GM12878 (cell line): ENCODE data around the gene OLA1. TPM values are rescaled to one million over a fixed set of nuclear protein-coding genes. Genes with fewer than 3 reads are reported as not detected.

ENCODE experiments used
- ATAC-seq: fragments of 200-7000 bp; cut with Tn5 transposase; 3 replicates; pipeline ENCODE4 v1.9.1; 2020; ENCODE audit warnings: mild to moderate bottlenecking, moderate library complexity
- BruUV-seq: library from RNA; stranded (reverse); fragments of 400-500 nt; replicated peaks from 2 replicates; lab custom pipeline; 2021; lab: Mats Ljungman, UMichigan
- CTCF ChIA-PET: fragments of 300-600 bp; sonication (Branson Sonifier 250); formaldehyde crosslinking; extraction: SDS; loops from one replicate; lab custom pipeline; 2021; ENCODE audit warnings: inconsistent platforms; lab: Yijun Ruan, JAX
- POLR2A ChIA-PET: fragments of 350-600 bp; formaldehyde crosslinking; extraction: SDS; loops from one replicate; lab custom pipeline; 2021; ENCODE audit warnings: inconsistent platforms; lab: Charles Lee
- RAD21 ChIA-PET: fragments of 300-600 bp; sonication (Branson Sonifier 250); formaldehyde crosslinking; loops from one replicate; lab custom pipeline; 2023; ENCODE audit warnings: antibody characterized with exemption; ENCODE audit not compliant: unreplicated experiment; lab: Charles Lee
- SMC1A ChIA-PET: fragments of 300-600 bp; sonication (Branson Sonifier 250); formaldehyde crosslinking; loops from one replicate; lab custom pipeline; 2023; ENCODE audit not compliant: unreplicated experiment, uncharacterized antibody; lab: Charles Lee
- DNase-seq: peaks from one replicate; pipeline ENCODE4 v3.0.0-alpha.2; 2011; ENCODE audit warnings: low read depth, low spot score
- FAIRE-seq: peaks from 3 replicates; lab custom pipeline; 2011; peaks lifted over from hg19 to GRCh38; lab: Jason Lieb, UNC
- H2AFZ ChIP-seq: 2 replicates; pipeline ENCODE4 v1.6.0; 2011; ENCODE audit warnings: low read depth, low read length, control low read depth; ENCODE audit not compliant: control insufficient read depth
- H3K27ac ChIP-seq: 2 replicates; pipeline ENCODE4 v1.5.1; 2011; ENCODE audit warnings: control low read depth; ENCODE audit not compliant: control insufficient read depth, insufficient read depth
- H3K27me3 ChIP-seq, 2 experiments: replicated peaks in 1 of 2; 2 replicates each; pipeline versions ENCODE4 v1.6.0 to v1.6.1; 2011; ENCODE audit warnings: low read length in 1 of 2; ENCODE audit not compliant: control insufficient read depth in 2 of 2, insufficient read depth in 2 of 2
- H3K36me3 ChIP-seq, 2 experiments: 2 replicates each; pipeline ENCODE4 v1.5.1; 2011; ENCODE audit warnings: low read length in 1 of 2; ENCODE audit not compliant: control insufficient read depth in 2 of 2, insufficient read depth in 2 of 2
- H3K4me1 ChIP-seq: 2 replicates; pipeline ENCODE4 v1.6.1; 2011; ENCODE audit warnings: mild to moderate bottlenecking, low read length, moderate library complexity, mixed read lengths; ENCODE audit not compliant: control insufficient read depth, insufficient read depth
- H3K4me2 ChIP-seq: 2 replicates; pipeline ENCODE4 v1.6.0; 2011; ENCODE audit warnings: control low read depth; ENCODE audit not compliant: control insufficient read depth, insufficient read depth
- H3K4me3 ChIP-seq: fragments of 200-600 bp; sonication (generic); 2 replicates; pipeline ENCODE4 v1.5.1; 2016
- H3K79me2 ChIP-seq: 2 replicates; pipeline ENCODE4 v1.6.0; 2011; ENCODE audit warnings: low read length; ENCODE audit not compliant: control insufficient read depth, insufficient read depth
- H3K9ac ChIP-seq: 2 replicates; pipeline ENCODE4 v1.8.0; 2011; ENCODE audit warnings: low read length, control low read depth, mixed read lengths; ENCODE audit not compliant: control insufficient read depth, insufficient read depth
- H3K9me3 ChIP-seq: replicated peaks from 3 replicates; pipeline ENCODE4 v1.5.1; 2011; ENCODE audit warnings: mild to moderate bottlenecking, low read length; ENCODE audit not compliant: control insufficient read depth, insufficient read depth
- H4K20me1 ChIP-seq: 2 replicates; pipeline ENCODE4 v1.6.0; 2011; ENCODE audit not compliant: control insufficient read depth, insufficient read depth
- BACH1 ChIP-seq: fragments of 450-650 bp; IDR thresholded peaks from 2 replicates; pipeline ENCODE4 v1.6.1; 2017; ENCODE audit warnings: mild to moderate bottlenecking, borderline replicate concordance
- BMI1 ChIP-seq: fragments of 450-650 bp; IDR thresholded peaks from 2 replicates; pipeline ENCODE4 v1.6.1; 2016; ENCODE audit warnings: mild to moderate bottlenecking, moderate library complexity, borderline replicate concordance
- BRCA1 ChIP-seq: IDR thresholded peaks from 2 replicates; pipeline ENCODE4 v1.6.1; 2011; ENCODE audit warnings: low read depth, low read length, improper control_type of control experiment
- CHD1 ChIP-seq: IDR thresholded peaks from 2 replicates; pipeline ENCODE4 v1.6.1; 2012; ENCODE audit warnings: low read depth, low read length, improper control_type of control experiment
- HDGF ChIP-seq: fragments of 450-650 bp; IDR thresholded peaks from 2 replicates; pipeline ENCODE4 v1.6.1; 2016; ENCODE audit warnings: antibody characterized with exemption
- IRF4 ChIP-seq: IDR thresholded peaks from 2 replicates; pipeline ENCODE4 v1.6.1; 2011; ENCODE audit warnings: low read depth, low read length
- JUNB ChIP-seq: IDR thresholded peaks from 2 replicates; pipeline ENCODE4 v1.6.1; 2016; ENCODE audit warnings: antibody characterized with exemption, mild to moderate bottlenecking
- JUND ChIP-seq: IDR thresholded peaks from 2 replicates; pipeline ENCODE4 v1.6.1; 2012; ENCODE audit warnings: low read depth, mild to moderate bottlenecking, low read length, improper control_type of control experiment, moderate library complexity
- NFXL1 ChIP-seq: fragments of 450-650 bp; IDR thresholded peaks from 2 replicates; pipeline ENCODE4 v1.6.1; 2017; ENCODE audit warnings: antibody characterized with exemption, mild to moderate bottlenecking, borderline replicate concordance
- NR2C1 ChIP-seq: fragments of 450-650 bp; IDR thresholded peaks from 2 replicates; pipeline ENCODE4 v1.6.1; 2017; ENCODE audit warnings: antibody characterized with exemption, mild to moderate bottlenecking, moderate library complexity
- POLR2AphosphoS5 ChIP-seq: IDR thresholded peaks from 2 replicates; pipeline ENCODE4 v1.6.1; 2011; ENCODE audit warnings: mild to moderate bottlenecking, low read length, inconsistent platforms
- RAD51 ChIP-seq: fragments of 450-650 bp; IDR thresholded peaks from 2 replicates; pipeline ENCODE4 v1.6.1; 2016; ENCODE audit warnings: moderate library complexity, mild to moderate bottlenecking, inconsistent platforms
- SRF ChIP-seq, 2 experiments: IDR thresholded peaks; 2 replicates each; pipeline ENCODE4 v1.6.1; 2011; ENCODE audit warnings: low read depth in 2 of 2, low read length in 2 of 2, mild to moderate bottlenecking in 1 of 2, moderate library complexity in 1 of 2
- STAT1 ChIP-seq: fragments of 450-650 bp; conservative IDR thresholded peaks from 2 replicates; pipeline ENCODE4 v1.6.1; 2014; ENCODE audit warnings: antibody characterized with exemption, mild to moderate bottlenecking
- STAT3 ChIP-seq: IDR thresholded peaks from 2 replicates; pipeline ENCODE4 v1.6.1; 2011; ENCODE audit warnings: low read depth, low read length, improper control_type of control experiment
- WGBS: methylation state at CpG from one replicate; pipeline ENCODE4 v1.1.6; 2016; ENCODE audit warnings: low lambda C conversion rate; ENCODE audit not compliant: insufficient replicate concordance, insufficient coverage; ENCODE audit errors: missing lambda C conversion rate; 5-methylcytosine and 5-hydroxymethylcytosine counted together
- in situ Hi-C: fragments of 300-500 bp; cut with MboI; formaldehyde crosslinking; loops from 9 replicates; pipeline ENCODE4 v1.14.3; 2018; ENCODE audit warnings: mixed read lengths
- intact Hi-C: fragments of 100-400 bp; cut with micrococcal nuclease; formaldehyde crosslinking; loops from one replicate; pipeline ENCODE4 v1.14.2; 2022; ENCODE audit not compliant: unreplicated experiment
- polyA plus RNA-seq, 11 experiments: library from polyadenylated mRNA; depleted of rRNA in 4 of 11; unstranded in 6 of 11; stranded (reverse) in 5 of 11; fragments of >200 nt; fragmentation: Nextera tagmentation in 4 of 11; fragmentation: Illumina TruSeq in 1 of 11; extraction: Ambion mirVana in 4 of 11; extraction: Trizol in 1 of 11; gene quantifications; 1 replicate in 1 of 11; 2 replicates in 10 of 11; pipeline versions ENCODE4 v1.2.1 to v1.2.3, GENCODE V29; 2011 to 2016; ENCODE audit warnings: inconsistent platforms in 2 of 11, missing spikeins in 2 of 11, low read depth in 1 of 11
- total RNA-seq, 4 experiments: library from RNA; depleted of rRNA in 3 of 4; stranded (reverse); fragments of >200 nt in 3 of 4; fragmentation: Illumina TruSeq in 1 of 4; extraction: Trizol in 1 of 4; gene quantifications; 2 replicates each; pipeline versions ENCODE4 v1.2.1 to v1.2.3, GENCODE V29; 2013 to 2021
- TF ChIP-seq, protein P1 (sequence below), 3 experiments: IDR thresholded peaks in 2 of 3; conservative IDR thresholded peaks in 1 of 3; 2 replicates each; pipeline ENCODE4 v1.5.1; 2011; ENCODE audit warnings: low read depth in 3 of 3, low read length in 3 of 3, mild to moderate bottlenecking in 3 of 3, control low read depth in 2 of 3, moderate library complexity in 2 of 3, inconsistent platforms in 1 of 3, mixed read lengths in 1 of 3; ENCODE audit not compliant: control insufficient read depth in 2 of 3, insufficient read depth in 1 of 3; ENCODE audit errors: extremely low read depth in 1 of 3
- TF ChIP-seq, protein P2 (sequence below): IDR thresholded peaks from 2 replicates; pipeline ENCODE4 v1.6.1; 2011; ENCODE audit warnings: borderline replicate concordance, low read depth, mild to moderate bottlenecking, moderate library complexity, mixed read lengths, low read length; ENCODE audit not compliant: insufficient read depth; ENCODE audit errors: extremely low read length
- TF ChIP-seq, protein P3 (sequence below): fragments of 450-650 bp; formaldehyde crosslinking; IDR thresholded peaks from 2 replicates; pipeline ENCODE4 v1.5.0; 2022; ENCODE audit warnings: mild to moderate bottlenecking, missing genetic modification characterization

Gene OLA1
- total and polyA plus RNA-seq, 10 of the 15 experiments (the other 5 are each of a cell fraction or from before 2014, with no cell fraction given) = 107 to 238 (median 142) TPM

DNA sequence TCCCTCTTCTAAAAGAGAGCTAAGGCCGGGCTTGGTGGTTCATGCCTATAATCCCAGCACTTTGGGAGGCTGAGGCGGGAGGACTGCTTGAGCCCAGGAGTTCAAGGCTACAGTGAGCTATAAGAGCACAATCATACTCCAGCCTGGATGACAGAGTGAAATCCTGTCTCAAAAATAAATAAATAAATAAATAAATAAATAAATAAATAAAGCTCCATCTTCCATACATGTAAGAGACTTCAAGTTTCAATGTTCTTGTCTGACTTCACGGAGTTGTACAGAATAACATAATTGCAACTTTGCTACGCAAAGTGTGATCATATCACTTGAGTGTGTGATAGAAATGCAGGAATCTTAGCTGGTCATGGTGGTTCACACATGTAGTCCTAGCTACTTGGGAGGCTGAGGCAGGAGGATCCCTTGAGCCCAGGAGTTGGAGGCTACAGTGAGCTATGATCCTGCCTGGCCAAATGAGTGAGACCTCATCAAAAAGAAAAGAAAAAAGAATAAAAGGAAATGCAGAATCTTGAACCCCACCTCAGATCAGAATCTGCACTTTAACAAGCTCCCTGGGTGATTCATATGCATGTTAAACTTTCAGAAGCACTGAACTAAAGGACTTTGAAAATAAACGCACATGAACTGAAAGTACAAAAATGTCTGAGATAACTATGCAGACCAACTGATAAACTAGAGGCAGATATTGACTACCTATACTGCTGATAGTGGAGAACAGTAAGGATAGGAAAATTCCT is 159.4 kb downstream of the OLA1 start (continued):
- TF ChIP-seq STAT3 (no peak), STAT1 (no peak)
- TF ChIP-seq, all 136 proteins: peak for 0

DNA sequence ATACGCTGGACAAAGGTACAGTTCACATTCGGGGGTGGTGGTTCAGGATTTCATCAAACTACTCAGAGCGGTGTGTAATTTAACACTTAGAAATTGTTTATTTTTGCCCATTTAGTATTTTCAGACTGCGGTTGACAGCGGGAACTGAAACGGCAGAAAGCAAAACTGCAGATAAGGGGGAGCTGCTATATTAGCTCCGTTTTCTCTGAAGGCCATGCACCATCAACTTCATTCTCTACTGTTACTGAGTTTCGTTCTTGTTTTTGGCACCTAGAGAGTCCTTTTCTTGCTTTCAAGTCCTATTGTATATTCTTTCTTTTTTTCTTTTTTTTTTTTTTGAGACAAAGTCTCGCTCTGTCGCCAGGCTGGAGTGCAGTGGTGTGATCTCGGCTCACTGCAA is 161.6 kb downstream of the OLA1 start:
- Histone ChIP-seq H3K4me1 (no peaks in the 10 kb centered on the region), H3K27me3 (no peaks in the 10 kb centered on the region), H3K79me2 (no peaks in the 10 kb centered on the region), H3K9ac (no peak overlapping the region), H4K20me1 (no peaks in the 10 kb centered on the region), H3K4me3 (no peak overlapping the region), H3K9me3 (no peaks in the 10 kb centered on the region), H3K27ac (no peak overlapping the region), H2AFZ (no peak overlapping the region), H3K36me3 (no peaks in the 10 kb centered on the region), H3K4me2 (no peak overlapping the region)
- DNase-seq (no peak), ATAC-seq (no peak), FAIRE-seq (no peak)
- ChIA-PET SMC1A (interaction anchor here (0.7 kb wide), 1 partner anchor 687 kb away, joined by 3 read pairs; no protein-coding TSS in a partner anchor), CTCF (interaction anchor here (0.6 to 1.1 kb wide), 2 partner anchors 8 to 166 kb away, joined by 3 read pairs; no protein-coding TSS in a partner anchor), RAD21 (no interaction called here), POLR2A (no interaction called here)
- in situ Hi-C loops (no loop called here), intact Hi-C loops (no loop called here)
- no TSS peak for BruUV-seq
- 88% methylated on average over 8 of the region's 11 CpGs for WGBS
- TF ChIP-seq IRF4 (no peak), JUNB (no peak), NFXL1 (no peak), BACH1 (no peak), BRCA1 (no peak), SRF (IDR thresholded peaks at IDR 0.05; ENCODE audit: low read depth in 2 of 2, low read length in 2 of 2) (no peak), JUND (no peak), POLR2AphosphoS5 (no peak), BMI1 (no peak), CHD1 (no peak), RAD51 (no peak), HDGF (no peak), NR2C1 (no peak)
- TF ChIP-seq, protein P1, sequence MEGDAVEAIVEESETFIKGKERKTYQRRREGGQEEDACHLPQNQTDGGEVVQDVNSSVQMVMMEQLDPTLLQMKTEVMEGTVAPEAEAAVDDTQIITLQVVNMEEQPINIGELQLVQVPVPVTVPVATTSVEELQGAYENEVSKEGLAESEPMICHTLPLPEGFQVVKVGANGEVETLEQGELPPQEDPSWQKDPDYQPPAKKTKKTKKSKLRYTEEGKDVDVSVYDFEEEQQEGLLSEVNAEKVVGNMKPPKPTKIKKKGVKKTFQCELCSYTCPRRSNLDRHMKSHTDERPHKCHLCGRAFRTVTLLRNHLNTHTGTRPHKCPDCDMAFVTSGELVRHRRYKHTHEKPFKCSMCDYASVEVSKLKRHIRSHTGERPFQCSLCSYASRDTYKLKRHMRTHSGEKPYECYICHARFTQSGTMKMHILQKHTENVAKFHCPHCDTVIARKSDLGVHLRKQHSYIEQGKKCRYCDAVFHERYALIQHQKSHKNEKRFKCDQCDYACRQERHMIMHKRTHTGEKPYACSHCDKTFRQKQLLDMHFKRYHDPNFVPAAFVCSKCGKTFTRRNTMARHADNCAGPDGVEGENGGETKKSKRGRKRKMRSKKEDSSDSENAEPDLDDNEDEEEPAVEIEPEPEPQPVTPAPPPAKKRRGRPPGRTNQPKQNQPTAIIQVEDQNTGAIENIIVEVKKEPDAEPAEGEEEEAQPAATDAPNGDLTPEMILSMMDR (IDR thresholded peaks at IDR 0.05 in 2 of 3, conservative IDR thresholded peaks at IDR 0.05 in 1 of 3; ENCODE audit: control insufficient read depth in 2 of 3, extremely low read depth in 1 of 3, insufficient read depth in 1 of 3, low read depth in 3 of 3, low read length in 3 of 3) = no peak
- TF ChIP-seq, protein P2, sequence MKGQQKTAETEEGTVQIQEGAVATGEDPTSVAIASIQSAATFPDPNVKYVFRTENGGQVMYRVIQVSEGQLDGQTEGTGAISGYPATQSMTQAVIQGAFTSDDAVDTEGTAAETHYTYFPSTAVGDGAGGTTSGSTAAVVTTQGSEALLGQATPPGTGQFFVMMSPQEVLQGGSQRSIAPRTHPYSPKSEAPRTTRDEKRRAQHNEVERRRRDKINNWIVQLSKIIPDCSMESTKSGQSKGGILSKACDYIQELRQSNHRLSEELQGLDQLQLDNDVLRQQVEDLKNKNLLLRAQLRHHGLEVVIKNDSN = no peak
- TF ChIP-seq, protein P3, sequence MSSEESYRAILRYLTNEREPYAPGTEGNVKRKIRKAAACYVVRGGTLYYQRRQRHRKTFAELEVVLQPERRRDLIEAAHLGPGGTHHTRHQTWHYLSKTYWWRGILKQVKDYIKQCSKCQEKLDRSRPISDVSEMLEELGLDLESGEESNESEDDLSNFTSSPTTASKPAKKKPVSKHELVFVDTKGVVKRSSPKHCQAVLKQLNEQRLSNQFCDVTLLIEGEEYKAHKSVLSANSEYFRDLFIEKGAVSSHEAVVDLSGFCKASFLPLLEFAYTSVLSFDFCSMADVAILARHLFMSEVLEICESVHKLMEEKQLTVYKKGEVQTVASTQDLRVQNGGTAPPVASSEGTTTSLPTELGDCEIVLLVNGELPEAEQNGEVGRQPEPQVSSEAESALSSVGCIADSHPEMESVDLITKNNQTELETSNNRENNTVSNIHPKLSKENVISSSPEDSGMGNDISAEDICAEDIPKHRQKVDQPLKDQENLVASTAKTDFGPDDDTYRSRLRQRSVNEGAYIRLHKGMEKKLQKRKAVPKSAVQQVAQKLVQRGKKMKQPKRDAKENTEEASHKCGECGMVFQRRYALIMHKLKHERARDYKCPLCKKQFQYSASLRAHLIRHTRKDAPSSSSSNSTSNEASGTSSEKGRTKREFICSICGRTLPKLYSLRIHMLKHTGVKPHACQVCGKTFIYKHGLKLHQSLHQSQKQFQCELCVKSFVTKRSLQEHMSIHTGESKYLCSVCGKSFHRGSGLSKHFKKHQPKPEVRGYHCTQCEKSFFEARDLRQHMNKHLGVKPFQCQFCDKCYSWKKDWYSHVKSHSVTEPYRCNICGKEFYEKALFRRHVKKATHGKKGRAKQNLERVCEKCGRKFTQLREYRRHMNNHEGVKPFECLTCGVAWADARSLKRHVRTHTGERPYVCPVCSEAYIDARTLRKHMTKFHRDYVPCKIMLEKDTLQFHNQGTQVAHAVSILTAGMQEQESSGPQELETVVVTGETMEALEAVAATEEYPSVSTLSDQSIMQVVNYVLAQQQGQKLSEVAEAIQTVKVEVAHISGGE = no peak
